ENCODE results near the gene LPO.

Gene LPO

GRCh38 chr17:58229881-58230280 is 8.5 kb upstream of the LPO start:
- DNase-seq: no peak

- DNase-seq: no peak
Measured at GRCh38 chr17:58231641-58232040, 6.7 kb upstream of the LPO start.

GRCh38 chr17:58232707-58233156 is 5.7 kb upstream of the LPO start:
- no peak for DNase-seq

- DNase-seq: no peak
Measured at GRCh38 chr17:58233543-58233942, 4.8 kb upstream of the LPO start.

GRCh38 chr17:58234512-58234911 is 3.9 kb upstream of the LPO start:
- no peak for DNase-seq

GRCh38 chr17:58235821-58236220 is 2.6 kb upstream of the LPO start:
- no peak for DNase-seq

- DNase-seq: no peak
Measured at GRCh38 chr17:58236394-58236793, 2.0 kb upstream of the LPO start.

- DNase-seq: no peak
Measured at GRCh38 chr17:58239987-58240386, 1.6 kb downstream of the LPO start.

GRCh38 chr17:58242171-58242784 is 3.9 kb downstream of the LPO start:
- DNase-seq: no peak

GRCh38 chr17:58244963-58245362 is 6.6 kb downstream of the LPO start:
- DNase-seq: no peak

- DNase-seq: no peak
Measured at GRCh38 chr17:58245428-58246103, 7.2 kb downstream of the LPO start.

- DNase-seq: no peak
Measured at GRCh38 chr17:58246104-58246740, 7.8 kb downstream of the LPO start.

- DNase-seq: no peak
Measured at GRCh38 chr17:58246781-58247180, 8.4 kb downstream of the LPO start.

- no peak for DNase-seq
Measured at GRCh38 chr17:58247511-58248363, 9.4 kb downstream of the LPO start.

- no peak for DNase-seq
Measured at GRCh38 chr17:58248955-58249269, 10.5 kb downstream of the LPO start.

- DNase-seq: peak; percentile 12
Measured at GRCh38 chr17:58249270-58250133, 11.1 kb downstream of the LPO start.

GRCh38 chr17:58250344-58251011 is 12.1 kb downstream of the LPO start:
- no peak for DNase-seq

- DNase-seq: no peak
Measured at GRCh38 chr17:58252141-58252540, 13.8 kb downstream of the LPO start.

GRCh38 chr17:58253082-58253481 is 14.7 kb downstream of the LPO start:
- DNase-seq: no peak

GRCh38 chr17:58254803-58255202 is 16.4 kb downstream of the LPO start:
- no peak for DNase-seq

- no peak for DNase-seq
Measured at GRCh38 chr17:58262149-58262548, 23.8 kb downstream of the LPO start.

GRCh38 chr17:58263773-58264172 is 25.4 kb downstream of the LPO start:
- no peak for DNase-seq

Measured in NCI-H1417 treated with DMSO at 0.1 percent for 48 hours (cell line).